GM21717 (cell line): ENCODE results near the gene RASGRF2.

Source experiments
- ATAC-seq: cut with Tn5 transposase; IDR thresholded peaks from one replicate; pipeline ENCODE4 v1.9.1; 2021; ENCODE audit warnings: mild to moderate bottlenecking, moderate library complexity; ENCODE audit not compliant: unreplicated experiment

Gene RASGRF2

DNA sequence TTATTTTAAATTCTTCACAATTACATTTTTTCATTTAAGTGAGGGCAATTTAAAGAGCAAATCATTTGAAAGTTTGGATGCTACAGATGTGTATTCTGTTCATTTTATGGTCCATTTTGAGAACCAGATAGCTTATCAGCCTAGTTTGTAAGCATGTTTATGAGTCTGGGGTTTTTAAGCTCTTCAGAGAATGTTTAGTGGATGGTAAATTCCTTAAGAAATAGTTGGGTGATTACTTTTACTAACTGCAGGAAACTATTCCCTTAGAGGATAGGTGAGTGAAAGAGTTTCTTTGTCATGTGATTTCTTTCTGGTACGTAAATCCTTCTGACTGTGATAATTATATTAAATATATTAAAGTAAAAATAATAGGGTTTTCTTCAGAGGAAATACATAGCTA, 17.6 kb downstream of the RASGRF2 start:
- ATAC-seq: no peak

DNA sequence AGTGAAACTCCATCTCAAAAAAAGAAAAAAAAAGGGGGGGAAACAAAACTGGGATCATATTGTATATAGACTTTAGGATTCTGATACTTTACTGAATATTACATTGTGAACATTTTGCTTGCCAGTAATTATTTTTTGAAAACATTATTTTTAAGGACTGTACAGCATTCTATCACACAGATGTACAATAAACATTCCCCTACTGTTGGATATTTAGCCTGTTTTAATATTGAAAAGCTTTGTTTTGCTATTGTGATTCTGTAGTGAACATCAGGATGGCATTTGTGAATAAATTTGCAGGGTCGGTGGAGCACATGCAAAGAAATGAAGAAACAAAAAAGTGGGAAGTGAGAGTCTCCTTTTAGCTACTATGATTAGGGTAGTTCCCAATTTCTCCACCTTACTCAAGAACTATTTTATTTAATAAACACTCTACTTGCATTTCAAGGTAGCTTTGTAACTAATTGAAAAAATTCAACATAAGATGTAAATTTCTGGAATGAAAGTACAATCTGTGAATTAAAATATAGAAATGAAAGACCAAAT, 18.7 kb downstream of the RASGRF2 start:
- ATAC-seq: no peak

DNA sequence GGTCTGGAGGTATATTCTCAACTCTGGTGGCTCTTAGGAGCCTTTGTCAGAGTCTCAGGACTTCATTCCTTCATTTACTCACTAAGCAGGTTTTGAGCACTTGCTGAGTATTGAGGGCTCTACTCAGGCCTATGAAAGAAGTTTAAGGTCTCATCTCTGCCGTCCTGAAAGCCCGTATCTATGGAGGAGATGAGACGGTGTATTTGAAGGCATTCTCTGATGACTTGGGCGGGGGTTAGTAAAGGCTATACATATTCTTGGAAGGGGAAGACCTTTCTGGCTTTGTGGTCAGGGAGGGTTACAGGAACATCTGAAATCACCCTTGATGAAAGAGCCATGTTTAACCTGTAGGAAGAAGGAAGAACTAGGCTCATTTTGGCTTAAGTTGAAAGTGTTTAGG, 21.9 kb downstream of the RASGRF2 start:
- ATAC-seq: no peak

DNA sequence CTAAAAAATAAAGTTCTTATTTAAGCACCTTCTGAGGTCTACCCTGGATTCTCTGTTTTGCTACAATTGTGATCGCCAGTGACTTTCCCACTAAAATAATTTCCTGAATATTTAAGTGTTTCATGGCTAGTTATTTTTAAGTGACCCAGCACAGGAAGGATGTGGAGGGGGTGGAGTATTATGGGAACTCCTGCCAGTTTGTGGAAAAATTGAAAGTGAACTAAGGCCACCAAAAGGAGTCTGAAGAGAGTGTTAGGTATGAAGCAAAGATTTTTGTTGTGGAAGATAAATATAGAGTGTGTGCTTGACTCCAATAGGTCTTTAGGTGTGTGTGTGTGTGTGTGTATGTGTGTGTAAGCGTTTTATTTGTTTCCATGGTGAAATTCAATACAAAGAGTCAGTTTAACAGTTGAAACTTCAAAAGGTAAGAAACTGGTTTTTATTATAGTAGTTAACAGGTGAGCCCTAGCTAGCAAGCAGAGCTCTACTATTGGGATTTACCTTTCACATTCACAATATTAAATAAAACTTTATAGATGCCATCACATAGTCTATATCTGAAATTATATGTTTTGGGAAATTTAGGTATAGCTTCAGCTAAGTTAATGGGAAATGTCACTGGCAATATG, 25.6 kb downstream of the RASGRF2 start:
- no peak for ATAC-seq

DNA sequence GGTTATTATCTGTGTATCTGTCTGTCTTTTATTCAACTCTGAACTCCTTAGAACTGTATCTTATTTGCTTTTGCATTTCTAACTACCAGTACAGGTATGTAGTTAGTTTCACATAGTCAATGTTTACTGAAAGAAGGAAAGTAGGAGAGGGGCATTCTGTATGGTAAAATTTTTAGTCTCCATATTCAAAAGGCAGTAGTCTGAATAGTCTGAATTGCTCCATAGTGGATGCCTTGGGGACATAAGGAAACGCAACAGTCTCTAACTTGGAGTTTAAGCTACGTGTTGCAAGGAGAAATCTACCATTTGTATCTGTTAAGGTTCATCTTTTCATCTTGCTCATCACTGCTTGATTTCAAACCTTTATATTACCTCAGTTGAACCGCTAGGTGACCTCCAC, 26.2 kb downstream of the RASGRF2 start:
- ATAC-seq: no peak

DNA sequence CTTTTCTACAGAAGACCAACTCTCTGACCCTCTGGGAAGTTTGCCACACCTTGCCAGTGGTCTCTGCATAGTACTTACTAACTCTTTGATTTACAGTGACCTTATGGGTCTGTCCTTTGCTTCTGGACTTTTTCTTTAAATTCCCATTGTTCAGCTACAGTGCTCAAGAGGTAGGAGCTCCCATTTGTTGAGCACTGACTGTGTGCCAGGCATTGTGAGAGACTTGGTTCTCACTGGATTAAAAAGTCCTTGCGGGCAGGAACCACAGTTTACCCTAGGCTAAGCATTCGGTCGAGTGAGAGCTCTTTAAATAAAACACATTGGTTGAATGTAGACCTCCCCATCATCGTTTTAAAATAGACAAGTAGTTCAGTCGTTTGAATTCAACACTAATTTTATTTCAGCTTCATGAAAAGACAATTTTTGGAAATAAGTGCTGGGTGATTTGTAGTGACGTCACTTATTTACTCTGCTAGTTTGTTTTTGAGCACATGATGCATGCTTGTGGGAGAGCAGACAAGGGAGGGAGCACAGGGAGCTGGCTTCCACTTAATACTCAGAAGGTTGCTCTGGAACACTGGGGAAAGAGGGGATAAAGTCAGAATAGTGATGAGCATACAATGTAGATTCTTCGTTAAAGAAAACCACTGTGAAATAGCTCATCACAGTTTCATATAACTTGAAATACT, 27.1 kb downstream of the RASGRF2 start:
- ATAC-seq: no peak

DNA sequence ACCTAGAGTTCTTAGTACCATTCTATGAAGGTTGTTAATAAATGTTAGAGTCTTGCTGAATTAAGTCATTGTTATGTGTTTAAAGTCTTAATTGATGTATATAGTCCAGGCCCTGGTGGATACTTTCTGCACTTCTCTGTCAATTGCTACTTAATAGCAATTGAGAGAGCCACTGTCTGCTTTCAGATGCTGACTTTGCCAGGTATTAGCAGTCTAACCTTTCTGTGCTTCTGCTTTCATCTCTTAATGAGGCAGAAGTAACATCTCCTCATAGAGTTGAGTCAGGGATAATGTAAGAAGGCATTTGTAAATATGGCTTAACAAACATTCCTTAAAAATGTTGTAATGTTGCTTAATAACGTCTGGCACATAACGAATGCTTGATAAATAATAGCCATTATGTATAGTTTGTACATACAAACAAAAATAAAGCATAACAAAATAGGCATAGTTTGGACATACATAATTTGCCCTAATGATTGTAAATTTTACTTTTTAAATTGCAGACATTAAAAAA, 28.3 kb downstream of the RASGRF2 start:
- no peak for ATAC-seq

DNA sequence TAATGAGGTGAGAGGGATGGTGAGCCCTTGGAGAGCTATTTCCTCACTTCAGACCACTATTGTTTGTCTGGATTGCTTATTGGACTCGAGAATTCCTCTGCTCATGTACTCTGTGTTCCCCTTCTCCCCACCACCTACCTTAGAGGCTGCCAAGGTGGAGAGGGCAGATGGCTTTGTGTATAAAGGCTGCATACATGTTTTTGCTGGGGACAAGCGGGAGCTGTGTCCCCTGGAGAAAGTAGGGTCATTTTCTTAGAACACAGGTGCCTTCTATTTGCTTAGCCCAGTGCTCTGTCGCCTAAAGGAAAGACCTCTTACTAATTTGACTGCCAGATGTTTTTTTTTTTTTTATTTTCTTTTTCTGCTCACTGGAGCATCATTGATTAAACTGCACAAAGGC, 29.7 kb downstream of the RASGRF2 start:
- ATAC-seq: no peak

DNA sequence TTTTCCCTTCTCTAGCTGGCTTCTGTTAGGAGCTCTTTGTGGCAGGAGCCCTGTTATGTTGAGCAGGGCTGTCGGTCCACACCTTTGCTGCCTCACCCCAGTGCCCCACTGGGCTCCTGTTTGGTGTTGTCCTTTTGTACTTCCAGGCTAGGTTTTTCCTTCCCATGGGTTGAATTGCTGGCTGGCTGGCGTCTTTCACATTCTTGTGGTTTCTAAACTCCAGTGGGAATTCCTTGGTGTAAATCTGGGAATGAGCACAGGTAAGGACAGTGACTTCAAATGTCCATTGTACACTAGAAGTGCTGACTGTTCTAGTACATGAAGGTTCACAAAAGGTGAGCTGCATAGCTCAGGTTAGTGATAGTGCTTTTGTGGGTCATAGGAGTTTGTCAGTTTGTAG, 30.4 kb downstream of the RASGRF2 start:
- ATAC-seq: no peak

DNA sequence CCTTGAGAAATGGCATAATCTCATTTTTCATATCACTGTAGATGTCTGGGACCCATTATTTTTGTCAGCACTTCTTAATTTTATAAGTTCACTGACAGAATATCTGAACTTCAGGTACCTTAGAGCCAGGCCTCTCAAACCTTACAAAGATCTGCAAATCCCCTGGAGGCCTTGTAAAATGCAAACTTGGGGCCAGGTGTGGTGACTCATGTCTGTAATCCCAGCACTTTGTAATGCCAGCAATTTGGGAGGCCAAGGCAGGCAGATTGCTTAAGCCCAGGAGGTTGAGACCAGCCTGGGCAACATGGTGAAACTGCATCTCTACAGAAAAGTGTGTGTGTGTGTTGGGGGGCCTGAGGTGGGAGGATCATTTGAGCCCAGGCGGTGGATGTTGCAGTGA, 30.8 kb downstream of the RASGRF2 start:
- no peak for ATAC-seq

DNA sequence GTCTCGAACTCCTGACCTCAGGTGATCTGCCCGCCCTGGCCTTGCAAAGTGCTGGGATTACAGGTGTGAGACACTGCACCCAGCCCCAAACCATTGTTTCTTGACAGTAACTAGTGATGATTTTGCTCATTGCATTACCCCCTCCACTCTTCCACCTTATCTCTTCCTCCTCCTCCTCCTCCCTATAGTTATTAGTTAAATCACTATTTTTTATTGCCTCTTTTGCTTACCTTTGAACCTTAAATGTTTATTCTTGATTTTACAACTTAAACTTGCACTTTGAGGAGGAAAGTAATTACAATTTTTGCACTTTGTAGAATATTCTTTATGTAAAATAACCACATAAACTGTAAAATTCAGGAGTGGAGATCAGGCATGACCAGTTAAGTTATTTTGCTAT, 35.7 kb downstream of the RASGRF2 start:
- ATAC-seq: no peak

DNA sequence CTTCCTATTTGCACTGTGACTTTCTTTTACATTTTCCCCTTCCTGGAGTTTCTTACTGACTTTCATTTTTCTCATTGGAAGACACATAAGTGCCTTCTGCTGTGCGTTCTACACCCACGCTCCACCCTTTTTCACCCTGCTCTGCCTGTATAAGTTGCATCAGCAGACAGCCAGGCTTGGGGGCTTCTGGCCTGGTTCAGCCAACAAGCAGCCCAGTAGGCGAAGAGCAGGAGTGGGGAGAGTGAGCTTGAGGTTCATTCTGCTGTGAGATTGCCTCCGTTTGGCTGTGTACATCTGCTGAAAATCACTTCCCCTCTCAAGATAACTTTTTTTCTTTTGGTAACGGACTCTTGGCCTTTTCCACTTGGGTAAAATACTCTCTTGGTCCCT, 38.4 kb downstream of the RASGRF2 start:
- no peak for ATAC-seq

DNA sequence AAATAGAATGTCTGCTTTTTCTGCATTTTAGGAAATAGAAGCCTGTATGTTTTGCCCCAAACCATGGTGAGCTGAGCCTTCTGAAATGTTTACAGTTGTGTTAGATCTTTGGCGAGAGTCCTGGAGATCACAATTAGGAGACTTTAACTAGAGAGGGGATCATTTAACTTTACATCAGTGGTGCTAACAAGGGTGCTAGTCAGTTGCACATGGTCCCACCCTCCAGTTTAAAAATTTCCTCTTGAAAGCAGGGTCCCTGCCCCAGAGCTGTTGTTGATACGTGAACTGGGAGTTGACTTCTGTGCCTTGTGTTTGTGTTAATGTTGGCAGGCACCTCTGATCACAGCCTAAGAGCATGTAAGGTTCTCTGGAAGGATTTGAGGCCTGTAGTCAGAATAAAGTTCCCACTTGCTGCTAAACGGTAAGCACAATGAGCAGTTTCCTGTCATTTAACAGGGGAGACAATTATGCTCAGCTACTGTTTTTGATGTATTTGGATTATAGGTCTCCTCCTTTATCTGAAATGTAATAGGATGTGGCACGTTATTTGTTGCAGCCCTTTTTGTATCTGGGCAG, 43.7 kb downstream of the RASGRF2 start:
- no peak for ATAC-seq

DNA sequence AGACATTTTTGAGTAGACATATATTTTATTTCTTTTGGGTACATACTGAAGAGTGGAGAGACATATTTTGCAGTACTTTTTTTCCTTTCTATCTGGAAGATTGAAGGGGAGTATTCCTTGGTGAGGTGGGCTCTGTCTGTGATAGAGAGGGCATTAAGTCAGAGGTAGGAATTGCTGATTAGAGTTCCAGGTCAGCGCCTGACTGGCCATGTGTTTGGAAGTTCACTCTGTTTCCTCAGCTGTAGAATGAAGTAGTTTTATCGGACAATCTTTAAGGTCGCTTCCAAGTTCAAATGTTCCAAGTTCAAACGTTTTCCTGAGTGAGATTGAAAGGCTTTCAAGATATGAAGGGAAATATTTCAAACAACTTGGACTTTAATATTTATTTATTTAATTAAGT, 45.5 kb downstream of the RASGRF2 start:
- ATAC-seq: no peak

DNA sequence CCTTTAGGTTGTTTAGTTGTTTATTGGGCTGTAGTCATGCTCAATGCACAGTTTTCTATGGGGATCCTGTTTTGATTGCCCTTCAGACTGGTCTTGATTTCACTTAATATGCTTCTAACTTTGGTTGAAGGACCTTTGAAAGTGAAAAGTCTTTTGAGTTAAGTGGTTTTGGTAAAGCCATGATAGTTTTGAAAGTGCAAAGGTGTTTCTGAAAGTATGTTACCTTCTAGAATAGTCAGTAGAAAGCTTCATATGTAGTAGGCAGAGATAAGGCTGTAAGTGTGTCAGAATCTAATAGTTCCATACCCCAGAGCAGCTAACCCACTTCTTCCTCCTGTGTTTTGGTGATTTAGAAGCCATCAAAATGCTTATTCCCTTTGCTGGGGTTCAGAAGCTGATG, 46.1 kb downstream of the RASGRF2 start:
- ATAC-seq: no peak

DNA sequence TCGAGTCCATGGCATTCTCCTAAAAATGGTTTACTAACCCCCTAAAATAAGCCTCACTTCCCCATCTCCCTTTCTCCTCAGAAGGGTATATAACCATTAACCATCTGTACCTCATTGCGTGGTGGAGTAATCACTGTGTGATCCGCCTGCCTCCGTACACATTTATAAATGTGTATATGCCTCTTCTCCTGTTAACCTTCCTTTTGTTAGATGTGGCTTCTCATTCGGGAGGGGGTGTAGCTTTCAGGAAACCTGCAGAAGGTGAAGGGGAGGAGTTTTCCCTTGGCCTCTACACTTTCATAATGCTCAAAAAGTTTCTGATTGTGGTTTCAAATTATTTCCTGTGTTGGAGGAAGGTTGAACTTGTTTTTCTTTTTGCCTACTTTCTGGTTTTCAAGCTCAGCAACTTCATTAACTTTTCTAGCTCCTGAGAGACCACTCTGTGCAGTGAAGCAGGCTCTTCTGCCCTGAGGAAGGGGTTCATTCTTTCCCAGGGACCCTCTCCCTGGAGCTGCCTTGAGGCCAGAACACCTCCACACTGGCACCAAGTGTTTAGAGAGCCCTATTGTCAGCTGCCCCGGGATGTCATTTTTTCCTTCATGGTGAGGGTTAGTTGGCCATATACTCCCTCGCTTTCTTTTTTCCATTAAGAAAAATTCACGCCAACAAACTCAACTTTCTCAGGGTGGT, 46.9 kb downstream of the RASGRF2 start:
- ATAC-seq: no peak

DNA sequence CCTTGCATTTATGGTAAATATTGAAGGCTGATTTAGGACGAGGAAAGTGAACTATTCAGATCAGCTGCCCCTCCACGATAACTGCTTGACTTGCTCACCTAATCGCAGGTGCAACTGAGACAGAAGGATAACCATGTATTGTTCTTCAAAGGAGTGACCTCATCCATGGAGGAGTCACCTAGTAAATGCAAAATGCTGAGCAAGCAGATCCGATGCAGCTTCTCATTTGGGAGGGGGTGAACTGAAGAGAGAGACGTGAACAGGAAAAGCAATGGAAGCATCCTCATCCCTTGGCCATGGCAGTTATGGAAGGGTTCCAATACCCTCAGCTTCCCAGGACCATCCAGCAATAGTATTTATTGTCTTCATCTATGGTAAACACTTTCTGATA, 47.5 kb downstream of the RASGRF2 start:
- ATAC-seq: no peak

DNA sequence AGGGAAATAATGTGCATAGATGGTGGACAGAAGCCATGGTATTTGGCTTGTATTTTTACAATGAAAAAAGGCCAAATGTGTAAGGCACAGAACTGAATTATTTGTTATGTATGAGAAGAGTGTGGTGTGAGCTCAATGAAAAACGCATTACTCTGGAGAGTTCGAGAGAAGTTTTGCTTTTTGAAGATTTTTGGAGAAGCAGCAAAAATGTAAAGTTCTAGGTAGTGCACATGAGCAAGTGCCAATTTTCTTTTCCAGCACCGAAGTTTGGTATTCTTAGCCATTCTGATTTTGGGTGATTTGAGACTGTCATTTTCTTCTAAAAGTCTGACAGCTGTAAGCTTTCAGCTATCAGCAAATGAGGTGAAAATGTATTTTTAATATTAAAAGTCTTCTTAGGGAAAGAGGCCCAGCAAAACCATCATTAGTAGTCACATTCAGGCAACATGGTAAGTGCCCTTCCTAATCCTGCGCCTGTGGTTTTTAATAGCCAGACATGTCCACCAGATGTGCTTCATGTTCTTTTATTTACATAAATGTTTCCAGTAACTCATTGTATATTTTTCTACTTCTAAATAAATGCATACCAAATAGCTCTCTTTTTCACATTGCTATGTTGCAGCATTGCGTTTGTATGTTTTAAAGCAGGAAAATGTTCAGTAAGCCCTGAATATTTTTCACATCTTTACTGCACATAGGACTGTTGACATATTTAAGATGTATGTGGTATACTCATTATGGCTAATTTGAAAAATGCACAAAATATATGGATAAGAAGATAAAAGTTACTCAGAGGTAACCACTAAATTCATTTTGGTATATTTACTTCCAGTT, 50.4 kb downstream of the RASGRF2 start:
- no peak for ATAC-seq

DNA sequence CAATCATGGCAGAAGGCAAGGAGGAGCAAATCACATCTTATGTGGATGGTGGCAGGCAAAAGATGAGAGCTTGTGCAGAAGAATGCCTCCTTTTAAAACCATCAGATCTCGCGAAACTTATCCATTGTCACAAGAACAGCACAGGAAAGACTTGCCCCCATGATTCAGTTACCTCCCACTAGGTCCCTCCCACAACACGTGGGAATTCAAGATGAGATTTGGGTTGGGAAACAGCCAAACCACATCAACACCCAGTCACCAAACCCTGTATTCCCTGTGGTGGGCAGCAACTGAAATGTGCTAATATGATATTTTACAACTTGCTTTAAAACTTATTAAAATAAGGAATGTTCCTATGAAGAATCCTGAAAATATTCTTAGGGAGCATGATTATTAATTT, 54.2 kb downstream of the RASGRF2 start:
- ATAC-seq: no peak

DNA sequence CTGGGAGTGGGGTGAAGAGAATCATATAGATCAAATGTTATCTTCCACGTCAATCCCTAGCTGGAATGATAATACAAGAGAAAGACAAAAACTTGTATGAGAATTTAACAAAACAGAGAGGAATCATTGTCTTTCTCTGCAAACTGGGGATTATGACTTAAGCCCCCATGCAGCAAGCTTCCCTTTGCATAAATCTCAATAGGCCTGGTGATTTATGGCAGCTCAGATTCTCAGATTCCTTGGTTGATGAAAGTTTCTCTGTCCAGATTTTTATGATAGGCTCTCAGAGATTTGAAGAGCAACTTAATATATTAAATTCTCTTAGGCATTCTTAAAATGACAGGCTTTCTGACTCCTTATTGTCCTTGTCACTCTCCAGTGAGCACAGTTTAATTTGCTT, 56.0 kb downstream of the RASGRF2 start:
- ATAC-seq: no peak

DNA sequence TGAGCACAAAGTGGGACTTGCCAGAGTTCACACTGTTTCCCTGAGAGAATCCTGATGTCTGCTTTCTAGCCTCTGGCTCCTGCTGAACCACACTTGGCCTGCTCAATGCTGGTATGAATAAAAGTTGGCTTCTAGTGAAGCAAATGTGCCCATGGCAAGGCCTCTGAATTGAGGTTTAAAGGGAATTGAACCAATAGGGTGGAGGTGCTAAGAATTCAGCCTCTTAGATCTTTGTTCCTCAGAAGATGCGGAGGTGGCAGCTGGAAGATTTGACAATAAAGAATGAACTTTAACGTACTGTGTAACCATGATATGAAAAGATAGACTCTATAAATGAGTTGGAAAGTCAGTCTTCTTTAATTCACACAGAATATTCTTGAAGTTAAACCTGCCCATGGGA, 57.2 kb downstream of the RASGRF2 start:
- no peak for ATAC-seq
